HG02588 (cell line): ENCODE measurements around the gene C20orf141.
"Not testable (repeated sequence)": the region's sequence is repeated elsewhere in the genome, so short reads cannot be mapped to it uniquely, and the experiment has no call there.

ENCODE experiments used
- ATAC-seq: cut with Tn5 transposase; IDR thresholded peaks from one replicate; pipeline ENCODE4 v1.9.1; 2021; ENCODE audit warnings: mild to moderate bottlenecking, moderate library complexity; ENCODE audit not compliant: unreplicated experiment

The C20orf141 gene

GRCh38 chr20:2799271-2799670, 15.5 kb upstream of the C20orf141 start:
- ATAC-seq: no peak

DNA sequence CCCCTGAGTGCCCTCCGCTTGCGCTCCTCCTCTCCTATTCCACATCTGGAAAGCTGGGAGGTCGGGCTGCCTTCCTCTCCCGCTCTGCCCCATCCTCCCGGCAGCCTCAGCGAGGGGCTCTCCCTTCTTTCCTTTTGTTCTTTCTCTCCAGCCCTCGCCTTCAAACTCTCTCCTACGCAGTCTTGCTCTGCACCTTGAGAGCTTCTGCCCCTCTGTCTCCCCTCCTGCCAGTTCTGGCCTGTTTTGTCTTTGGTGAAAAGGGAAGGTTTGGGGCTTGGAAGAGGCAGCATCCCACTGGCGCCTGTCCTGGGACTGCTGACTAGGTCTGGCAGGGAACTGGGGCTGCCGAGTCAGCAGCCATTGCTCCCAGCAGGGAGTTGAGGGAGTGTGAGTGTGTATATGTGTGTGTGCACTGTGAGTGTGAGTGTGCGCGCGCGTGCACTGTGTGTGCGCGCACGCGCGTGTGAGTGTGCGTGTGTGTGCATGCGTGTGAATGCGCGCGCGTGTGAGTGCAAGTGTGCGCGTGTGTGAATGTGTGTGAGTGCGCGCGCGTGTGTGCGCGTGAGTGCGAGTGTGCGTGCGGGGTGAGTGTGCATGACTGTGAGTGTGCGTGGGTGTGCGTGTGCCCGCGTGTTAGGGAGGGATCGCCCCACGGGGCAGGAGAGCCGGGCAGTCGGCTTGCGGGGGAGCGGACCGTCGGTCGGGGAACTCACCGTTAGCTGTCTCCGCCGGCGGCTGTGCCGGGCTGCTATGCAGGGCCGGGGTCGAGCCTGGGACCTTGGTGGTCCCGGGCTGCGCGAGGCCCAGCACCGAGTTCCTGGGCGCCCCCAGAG, 14.9 kb upstream of the C20orf141 start:
- ATAC-seq: peak; percentile 36

GRCh38 chr20:2800521-2801285, 14.1 kb upstream of the C20orf141 start, which contains the start of gene CPXM1:
CPXM1 (minus strand) TSS chr20:2800627; CDS start chr20:2800572, 55 bp downstream.
- ATAC-seq: peak; percentile 45

DNA sequence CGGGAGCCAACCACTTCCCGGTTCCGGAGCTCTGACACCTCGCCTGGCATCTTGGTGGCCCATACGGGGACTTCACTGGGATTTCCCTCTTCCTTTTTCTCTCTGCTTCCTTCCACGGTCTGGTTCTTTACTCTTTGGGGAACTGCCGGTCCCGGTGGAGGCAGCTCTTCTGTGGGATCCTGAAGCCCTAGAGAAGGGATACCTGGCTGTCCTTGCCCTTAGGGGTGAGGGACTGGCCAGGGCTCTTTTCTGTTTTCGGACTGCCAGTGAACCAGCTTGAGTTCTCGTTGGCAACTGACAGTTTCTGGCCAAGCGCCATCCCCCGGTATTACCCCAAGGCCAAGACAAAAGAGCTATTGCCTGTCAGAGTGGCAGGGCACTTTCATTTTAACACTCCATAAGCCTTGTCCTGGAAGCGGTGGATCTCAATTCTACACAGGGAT, 13.5 kb upstream of the C20orf141 start:
- peak; percentile 2 for ATAC-seq

- no peak for ATAC-seq
These were observed 10.6 kb upstream of the C20orf141 start for GRCh38 chr20:2804041-2804828.

- ATAC-seq: no peak
These were observed 9.7 kb upstream of the C20orf141 start for GRCh38 chr20:2804852-2805688.

DNA sequence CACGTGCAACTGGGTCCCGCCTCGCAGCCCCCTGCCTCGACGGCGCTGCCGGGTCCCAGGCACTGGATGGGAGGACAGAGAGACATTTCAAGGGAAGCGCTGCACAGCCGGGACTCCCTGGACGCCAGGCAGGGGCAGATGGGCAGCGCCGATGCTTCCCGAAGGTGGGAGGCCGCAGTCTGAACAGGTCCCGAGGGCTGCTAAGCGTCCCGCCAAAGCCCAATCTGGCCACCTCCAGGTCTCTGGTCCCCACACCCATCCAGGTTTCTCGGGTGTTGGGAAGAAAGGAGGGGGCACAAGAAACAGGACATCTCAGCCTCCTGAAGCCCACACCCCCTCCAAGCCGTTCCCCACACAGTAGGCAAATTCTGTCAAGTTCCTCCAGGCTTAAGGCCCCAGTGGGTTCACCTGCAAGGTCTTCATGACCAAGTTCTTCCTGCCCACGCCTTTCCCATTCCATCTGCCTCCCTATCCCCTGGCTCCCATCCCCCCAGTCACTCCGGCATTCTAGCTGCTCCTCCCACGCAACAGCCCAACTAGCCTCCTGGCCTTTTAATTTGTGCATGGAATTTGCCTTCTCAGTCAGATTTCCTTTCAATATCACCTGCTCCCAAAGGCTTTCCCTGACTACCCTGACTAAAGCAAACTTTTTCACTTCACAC, 9.0 kb upstream of the C20orf141 start:
- ATAC-seq: no peak

- ATAC-seq: no peak
These were observed 8.5 kb upstream of the C20orf141 start for GRCh38 chr20:2806351-2806701.

DNA sequence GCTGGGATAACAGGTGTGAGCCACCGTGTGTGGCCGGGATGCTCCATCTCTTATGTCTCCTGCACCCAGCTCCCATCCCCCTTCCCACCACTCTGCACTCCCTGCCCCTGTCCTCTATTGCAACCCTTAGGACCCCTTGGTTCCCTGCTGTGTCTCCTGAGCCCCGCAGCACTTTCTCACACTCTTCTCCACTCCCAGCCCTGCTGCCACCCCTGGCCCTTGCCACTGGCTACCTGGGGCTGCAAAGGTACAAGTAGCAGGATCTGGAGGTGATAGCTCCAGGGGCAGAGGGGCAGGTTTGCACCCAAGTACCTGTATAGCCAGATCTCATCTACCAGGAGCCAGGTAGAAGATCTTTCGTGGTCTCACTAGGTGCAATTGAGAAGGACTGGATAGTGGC, 7.8 kb upstream of the C20orf141 start:
- no peak for ATAC-seq

- not testable (repeated sequence) for ATAC-seq
These were observed 6.9 kb upstream of the C20orf141 start for GRCh38 chr20:2807929-2808328.

DNA sequence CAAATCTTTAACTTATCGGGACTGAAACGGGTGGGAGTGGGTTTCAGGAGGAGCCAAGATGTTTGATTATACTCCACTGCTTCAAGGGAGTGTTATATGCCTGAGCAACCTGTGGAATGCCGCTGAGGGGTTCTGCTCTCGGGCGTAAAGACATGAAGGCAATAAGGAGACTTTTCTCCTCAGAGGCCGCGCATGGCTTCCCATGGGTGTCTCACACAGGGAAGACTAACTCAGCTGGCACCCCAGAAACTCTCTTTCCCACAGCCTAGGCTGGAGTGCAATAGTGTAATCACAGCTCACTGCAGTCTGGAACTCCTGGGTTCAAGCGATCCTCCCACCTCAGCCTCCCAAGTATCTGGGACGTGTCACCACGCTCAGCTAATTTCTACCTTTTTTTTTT, 5.1 kb upstream of the C20orf141 start:
- ATAC-seq: no peak

- ATAC-seq: no peak
These were observed 2.6 kb upstream of the C20orf141 start for GRCh38 chr20:2812189-2812588.

GRCh38 chr20:2814076-2814475, 711 bp upstream of the C20orf141 start:
- ATAC-seq: no peak

- no peak for ATAC-seq
These were observed 584 bp downstream of the C20orf141 start for GRCh38 chr20:2815242-2815900.

- ATAC-seq: no peak
These were observed 1.3 kb downstream of the C20orf141 start, which contains the start of gene TMEM239 for GRCh38 chr20:2816030-2816582. TMEM239 (plus strand) TSS chr20:2816364; CDS start chr20:2816555, 191 bp downstream.

DNA sequence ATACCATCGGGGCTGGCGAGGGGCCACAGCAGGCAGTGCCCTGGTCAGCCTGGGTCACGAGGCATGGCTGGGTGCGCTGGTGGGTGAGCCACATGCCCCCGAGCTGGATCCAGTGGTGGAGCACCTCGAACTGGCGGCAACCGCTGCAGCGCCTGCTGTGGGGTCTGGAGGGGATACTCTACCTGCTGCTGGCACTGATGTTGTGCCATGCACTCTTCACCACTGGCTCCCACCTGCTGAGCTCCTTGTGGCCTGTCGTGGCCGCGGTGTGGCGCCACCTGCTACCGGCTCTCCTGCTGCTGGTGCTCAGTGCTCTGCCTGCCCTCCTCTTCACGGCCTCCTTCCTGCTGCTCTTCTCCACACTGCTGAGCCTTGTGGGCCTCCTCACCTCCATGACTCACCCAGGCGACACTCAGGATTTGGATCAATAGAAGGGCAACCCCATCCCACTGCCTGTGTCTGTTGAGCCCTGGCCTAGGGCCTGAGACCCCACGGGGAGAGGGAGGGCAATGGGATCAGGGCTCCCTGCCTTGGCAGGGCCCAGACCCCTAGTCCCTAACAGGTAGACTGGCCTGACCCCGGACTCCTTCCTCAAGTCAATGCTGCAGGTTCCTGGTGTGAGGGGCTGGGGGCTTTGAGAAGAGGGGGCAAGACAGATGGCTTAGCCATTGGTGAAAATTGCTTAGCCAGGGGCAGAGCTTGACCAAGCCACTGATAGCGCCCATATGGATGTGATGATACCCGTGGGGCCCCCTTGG, 2.0 kb downstream of the C20orf141 start:
- no peak for ATAC-seq

DNA sequence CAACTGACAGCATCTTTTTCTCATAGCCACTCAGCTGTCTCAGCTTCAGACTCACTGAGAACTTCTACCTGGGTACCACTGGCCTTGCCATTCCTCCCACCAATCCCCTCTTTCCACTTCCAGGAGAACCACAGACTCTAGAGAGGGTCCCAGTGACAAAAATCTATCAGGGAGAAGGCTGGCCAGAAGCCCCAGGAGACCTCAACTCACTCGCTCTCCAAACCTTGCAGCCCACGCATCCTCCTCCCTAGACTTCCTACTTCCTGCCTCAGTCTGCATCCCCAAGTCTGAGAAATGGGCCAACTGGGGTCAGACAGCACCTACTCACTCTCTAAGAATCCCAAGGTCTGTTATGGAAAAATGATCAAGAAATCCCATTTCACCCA, 2.5 kb downstream of the C20orf141 start:
- ATAC-seq: no peak

GRCh38 chr20:2817891-2818595, 3.3 kb downstream of the C20orf141 start:
- ATAC-seq: no peak
